ENCODE measurements around the gene GPC5.
"Not testable (repeated sequence)": the region's sequence is repeated elsewhere in the genome, so short reads cannot be mapped to it uniquely, and the experiment has no call there.

Gene GPC5

GRCh38 chr13:91879360-91879759 is 480.9 kb downstream of the GPC5 start:
- DNase-seq (ENCODE audit: low read depth): no peak

DNA sequence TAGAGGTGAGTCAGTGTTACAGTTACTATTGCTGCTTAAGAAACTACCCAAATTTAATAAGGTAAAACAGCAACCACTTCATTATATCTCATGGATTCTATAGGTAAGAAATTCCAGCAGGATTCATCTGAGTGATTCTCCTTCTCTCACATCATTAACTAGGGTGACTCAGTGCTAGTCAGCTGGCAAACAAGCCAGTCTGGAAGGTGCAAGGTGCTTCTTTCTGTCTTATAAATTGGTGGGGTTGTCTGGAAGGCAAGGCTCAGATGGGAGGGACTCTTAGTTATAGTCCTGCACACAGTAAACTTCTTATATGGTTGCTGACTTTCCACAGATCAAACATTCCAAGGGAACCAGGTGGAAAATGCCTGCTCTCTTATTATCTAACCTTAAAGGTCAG is 484.5 kb downstream of the GPC5 start:
- no peak for DNase-seq (ENCODE audit: low read depth)

DNA sequence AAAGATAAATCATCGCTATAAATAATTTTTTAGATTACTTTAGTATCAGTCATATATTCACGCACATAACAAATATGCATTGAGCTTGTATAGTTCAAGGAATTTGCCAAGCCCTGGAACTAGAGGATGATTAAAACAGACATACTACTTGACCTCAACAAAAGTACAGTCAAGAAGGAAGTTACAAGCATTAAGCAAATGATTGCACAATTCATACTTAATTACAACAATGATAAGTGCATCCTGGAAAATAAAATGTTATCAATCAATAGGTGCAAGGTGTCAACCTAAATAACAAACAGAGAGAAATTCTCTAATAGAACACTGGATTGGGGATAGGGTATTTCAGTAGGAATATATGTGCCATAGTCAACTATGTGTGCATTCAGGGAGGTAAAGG is 491.2 kb downstream of the GPC5 start:
- no peak for DNase-seq (ENCODE audit: low read depth)

- DNase-seq (ENCODE audit: low read depth): no peak
Measured at GRCh38 chr13:91891141-91891540, 492.7 kb downstream of the GPC5 start.

DNA sequence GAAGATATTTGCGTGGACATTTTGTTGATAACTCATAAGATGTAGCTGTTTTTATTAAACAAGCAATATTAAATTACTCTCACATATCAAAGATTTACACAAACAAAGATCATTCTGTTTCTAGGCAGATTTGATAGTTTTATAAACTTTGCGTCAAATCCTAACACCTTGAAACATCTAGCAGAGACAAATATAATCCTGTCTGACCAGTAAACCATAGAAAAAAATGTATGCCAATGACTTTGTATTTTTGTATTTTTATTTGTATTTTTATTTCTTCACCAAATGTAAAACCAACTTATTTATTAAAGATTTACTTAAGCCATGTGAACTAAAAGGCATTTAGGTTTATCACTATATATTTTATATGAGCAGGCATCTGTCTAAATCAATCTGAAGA is 494.6 kb downstream of the GPC5 start:
- no peak for DNase-seq (ENCODE audit: low read depth)

GRCh38 chr13:91894316-91894715 is 495.9 kb downstream of the GPC5 start:
- DNase-seq (ENCODE audit: low read depth): no peak

DNA sequence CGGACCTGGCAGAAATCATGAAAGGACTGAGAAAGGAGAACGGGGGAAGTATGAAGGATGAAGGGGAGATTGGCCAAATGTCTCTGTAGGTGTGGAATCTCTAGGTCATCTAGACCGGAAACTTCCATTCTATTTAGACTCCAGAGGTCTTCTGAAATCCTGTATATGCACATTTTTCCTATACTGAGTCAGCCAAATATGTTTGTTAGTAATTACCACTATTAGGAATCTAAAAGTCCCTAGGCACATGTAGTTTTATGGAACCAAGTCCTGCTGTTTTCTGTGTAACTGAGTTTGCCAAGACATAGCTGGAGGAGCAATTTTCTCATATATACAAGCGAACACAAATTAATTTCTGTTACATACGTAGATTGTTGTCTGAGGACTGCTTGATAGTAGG is 498.1 kb downstream of the GPC5 start:
- DNase-seq (ENCODE audit: low read depth): no peak

GRCh38 chr13:91898986-91899385 is 500.6 kb downstream of the GPC5 start:
- not testable (repeated sequence) for DNase-seq (ENCODE audit: low read depth)

GRCh38 chr13:91902291-91902690 is 503.9 kb downstream of the GPC5 start:
- DNase-seq (ENCODE audit: low read depth): no peak

DNA sequence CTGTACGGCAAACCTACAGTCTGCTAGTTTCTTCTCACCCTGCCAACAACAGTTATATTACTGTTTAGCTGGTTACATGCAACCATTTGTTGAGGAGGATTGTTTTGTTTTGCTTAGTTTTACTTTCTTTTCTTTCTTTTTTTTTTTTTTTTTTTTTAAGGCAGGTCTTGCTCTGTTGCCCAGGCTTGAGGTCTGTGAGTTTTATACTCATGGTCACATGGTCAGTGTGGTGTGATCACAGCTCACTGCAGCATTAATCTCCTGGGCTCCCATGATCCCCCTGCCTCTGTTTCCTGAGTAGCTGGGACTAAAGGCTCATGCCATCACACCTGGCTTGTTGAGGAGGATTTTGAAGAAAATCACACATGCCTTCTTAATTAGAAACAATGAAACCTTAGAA is 505.6 kb downstream of the GPC5 start:
- no peak for DNase-seq (ENCODE audit: low read depth)

GRCh38 chr13:91904597-91904996 is 506.2 kb downstream of the GPC5 start:
- no peak for DNase-seq (ENCODE audit: low read depth)

DNA sequence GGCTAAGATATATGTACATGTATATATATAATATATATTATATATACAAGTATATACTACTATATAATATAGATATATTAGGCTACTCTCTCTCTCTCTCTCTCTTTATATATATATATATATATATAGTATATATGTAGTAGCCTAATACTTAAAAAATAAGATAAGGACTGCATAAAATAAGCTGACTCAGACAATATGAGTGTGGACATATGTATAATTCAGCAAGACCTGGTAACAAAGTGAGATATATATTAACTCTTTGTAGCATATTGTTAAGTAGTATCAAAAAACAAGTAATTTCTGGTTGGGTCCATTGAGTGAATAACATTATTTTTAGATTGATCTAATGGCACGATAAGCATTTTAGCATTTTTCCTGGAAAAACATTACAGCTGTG is 509.0 kb downstream of the GPC5 start:
- no peak for DNase-seq (ENCODE audit: low read depth)

GRCh38 chr13:91909617-91910016 is 511.2 kb downstream of the GPC5 start:
- DNase-seq (ENCODE audit: low read depth): no peak

DNA sequence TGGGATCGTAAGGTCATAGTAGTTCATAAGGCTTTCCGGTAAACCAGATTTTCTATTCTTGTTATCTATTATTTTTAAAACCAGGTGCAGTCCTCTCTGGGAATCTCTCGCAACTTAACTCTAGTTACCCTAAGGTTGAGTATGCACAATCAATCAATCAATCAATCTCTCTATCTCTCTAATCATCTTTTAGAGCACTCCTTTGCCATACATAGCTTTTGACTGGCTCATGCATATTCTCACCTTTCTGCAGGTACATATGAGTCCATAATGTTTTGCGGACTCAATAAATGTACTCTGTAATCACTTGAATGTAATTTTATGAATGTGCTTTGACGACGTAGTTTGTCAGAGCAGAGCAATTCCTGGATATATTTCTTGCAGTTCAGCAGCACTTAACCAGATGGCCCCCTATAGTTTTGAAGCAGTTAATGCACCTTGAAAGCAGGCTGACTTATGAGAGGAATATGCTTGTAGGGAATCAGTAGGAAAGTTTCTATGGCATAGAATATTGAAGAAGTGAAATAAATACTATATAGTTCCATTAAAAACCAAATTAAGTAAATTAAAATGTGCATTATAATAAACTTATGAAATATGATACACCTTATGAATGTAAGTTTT is 524.7 kb downstream of the GPC5 start:
- DNase-seq (ENCODE audit: low read depth): no peak

GRCh38 chr13:91930687-91931086 is 532.3 kb downstream of the GPC5 start:
- no peak for DNase-seq (ENCODE audit: low read depth)

DNA sequence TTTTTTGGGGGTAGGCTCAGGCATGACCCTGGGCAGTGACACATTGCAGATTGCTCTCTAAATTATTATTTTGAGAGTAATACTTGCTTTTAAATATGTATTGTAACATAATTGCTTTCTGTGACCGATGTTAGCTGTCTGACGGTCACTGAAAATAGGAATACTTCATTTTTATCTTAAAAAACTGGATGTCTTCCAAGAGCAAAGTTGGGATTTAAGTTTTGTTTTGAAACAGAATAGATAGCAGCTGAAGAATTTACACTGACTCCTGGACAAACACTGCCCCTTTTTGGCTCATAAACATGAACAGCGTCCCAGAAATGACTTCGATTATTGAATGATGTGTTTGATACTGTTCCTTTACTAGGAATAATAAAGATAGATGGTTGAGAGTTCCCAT is 535.9 kb downstream of the GPC5 start:
- no peak for DNase-seq (ENCODE audit: low read depth)

- DNase-seq (ENCODE audit: low read depth): no peak
Measured at GRCh38 chr13:91946498-91947070, 548.2 kb downstream of the GPC5 start.

DNA sequence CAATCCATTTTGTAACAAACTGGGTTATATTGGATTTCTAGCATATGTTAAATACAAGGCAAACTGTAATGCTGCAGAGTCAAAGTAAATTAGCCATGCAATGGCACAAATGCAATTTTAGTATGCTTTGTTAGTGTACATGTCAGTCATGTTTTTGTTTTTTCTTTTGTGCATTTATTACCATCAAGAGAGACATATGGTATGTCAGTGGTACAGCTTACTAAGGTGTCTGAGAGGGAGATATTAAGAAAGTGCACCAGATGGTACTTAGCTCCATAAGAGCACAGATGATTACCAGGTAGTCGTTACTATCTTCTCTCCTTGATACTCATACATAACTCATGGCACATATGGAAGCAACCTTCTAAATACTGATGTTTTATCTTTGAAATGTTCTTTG is 550.3 kb downstream of the GPC5 start:
- no peak for DNase-seq (ENCODE audit: low read depth)

DNA sequence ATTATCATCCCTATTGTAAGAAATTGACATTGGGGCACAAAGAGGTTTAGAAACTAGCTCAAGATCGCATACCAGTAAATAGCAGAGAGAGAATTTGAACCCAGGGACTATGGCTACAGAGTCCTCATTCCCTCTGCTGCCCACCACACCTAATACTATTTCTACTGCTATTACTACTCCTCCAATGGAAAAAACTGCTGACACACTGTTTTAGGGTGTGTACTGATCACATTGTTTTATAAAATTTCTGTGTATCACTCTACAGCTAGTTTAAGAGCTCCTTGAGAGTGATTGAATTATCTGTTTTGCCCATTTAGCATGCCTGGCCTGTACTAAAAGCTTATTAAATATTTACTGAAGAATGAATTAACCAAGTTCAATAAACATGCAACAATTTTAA is 552.4 kb downstream of the GPC5 start:
- DNase-seq (ENCODE audit: low read depth): no peak

GRCh38 chr13:91955546-91956355 is 557.3 kb downstream of the GPC5 start:
- no peak for DNase-seq (ENCODE audit: low read depth)

- no peak for DNase-seq (ENCODE audit: low read depth)
Measured at GRCh38 chr13:91960947-91961346, 562.5 kb downstream of the GPC5 start.

DNA sequence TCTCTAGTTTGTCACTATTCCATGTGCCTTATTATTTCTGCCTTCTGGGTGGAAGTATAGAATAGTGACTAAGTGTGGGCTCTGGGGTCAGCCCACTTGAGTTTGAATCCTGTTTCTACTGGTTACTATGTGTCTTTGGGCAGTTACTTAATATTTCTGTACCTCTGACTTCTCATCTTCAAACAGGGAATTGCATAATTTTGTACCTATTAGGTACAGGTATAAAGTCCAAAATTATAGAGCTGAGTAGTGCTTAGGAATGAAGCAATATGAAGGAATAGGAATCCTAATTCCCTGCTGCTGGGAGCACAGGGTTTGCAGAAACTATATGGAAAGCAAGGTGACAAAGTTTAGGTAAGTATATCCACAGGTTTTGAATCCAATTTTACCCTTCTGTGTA is 564.5 kb downstream of the GPC5 start:
- DNase-seq (ENCODE audit: low read depth): no peak

DNA sequence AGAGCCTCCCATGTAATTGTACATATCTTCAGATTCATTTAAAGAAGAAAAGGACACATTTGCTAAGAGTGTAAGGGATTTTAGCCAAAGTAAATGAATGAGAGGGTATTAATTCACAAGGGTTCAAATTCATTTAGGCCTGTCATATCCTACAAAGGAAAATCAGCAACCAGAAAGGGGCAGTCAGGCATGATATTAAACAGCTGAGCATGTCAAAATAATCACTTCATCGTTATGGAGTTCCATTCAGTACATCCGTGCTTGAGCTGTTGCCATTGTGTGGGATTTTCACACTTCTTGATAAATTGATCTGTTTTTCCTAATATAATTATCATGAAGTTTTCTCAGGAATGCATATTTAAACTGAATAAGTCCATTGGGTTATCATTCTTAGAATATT is 567.1 kb downstream of the GPC5 start:
- DNase-seq (ENCODE audit: low read depth): no peak

- no peak for DNase-seq (ENCODE audit: low read depth)
Measured at GRCh38 chr13:91978571-91978970, 580.1 kb downstream of the GPC5 start.
